A549 (cell line): ENCODE results near the gene APELA.

Experiments used
- CTCF ChIP-seq: fragments of >200 bp; sonication (Bioruptor Twin); formaldehyde crosslinking; IDR thresholded peaks from 3 replicates; pipeline ENCODE4 v1.5.1; 2016
- RNF2 ChIP-seq: fragments of 200-600 bp; sonication (generic); IDR thresholded peaks from 2 replicates; pipeline ENCODE4 v1.6.1; 2016; ENCODE audit warnings: low read depth, mild to moderate bottlenecking, antibody characterized with exemption, moderate library complexity, borderline replicate concordance

GRCh38 chr4:164930647-164931046 is 53.7 kb downstream of the APELA start:
- TF ChIP-seq CTCF, result no peak
- TF ChIP-seq RNF2, result no peak
